ENCODE measurements around the gene HACD2.

The HACD2 gene

GRCh38 chr3:123444023-123444422 lies 140.8 kb downstream of the HACD2 start:
- H3K79me2 ChIP-seq (ENCODE audit: insufficient read depth, low read length) = no peaks in the 10 kb centered on the region
- no peaks in the 10 kb centered on the region for H3K36me3 ChIP-seq (ENCODE audit: insufficient read depth, low read length)
- H3K9me3 ChIP-seq (ENCODE audit: insufficient read depth, low read depth, low read length) = no peaks in the 10 kb centered on the region
- H4K20me1 ChIP-seq (ENCODE audit: insufficient read depth, low read length, poor library complexity, severe bottlenecking) = no peaks in the 10 kb centered on the region
- no peaks in the 10 kb centered on the region for H3F3A ChIP-seq (ENCODE audit: low read depth)
- no peaks in the 10 kb centered on the region for H3K9me2 ChIP-seq (replicated peaks; ENCODE audit: low read depth, low read length)
- H3K4me1 ChIP-seq (ENCODE audit: insufficient read depth, low read length, poor library complexity, severe bottlenecking) = no peaks in the 10 kb centered on the region
- H3K4me3 ChIP-seq (ENCODE audit: low read length, poor library complexity, severe bottlenecking) = no peak overlapping the region
- H3K4me2 ChIP-seq (ENCODE audit: low read depth, low read length, poor library complexity, severe bottlenecking) = no peak overlapping the region
- no peaks in the 10 kb centered on the region for H3K27me3 ChIP-seq (ENCODE audit: insufficient read depth, low read length, poor library complexity, severe bottlenecking)
- H2AFZ ChIP-seq (ENCODE audit: low read length) = no peak overlapping the region
- no peak for TF ChIP-seq EZH2phosphoT487 (IDR thresholded peaks at IDR 0.05; ENCODE audit: borderline replicate concordance)
- no peak for TF ChIP-seq CTCF (conservative IDR thresholded peaks at IDR 0.05; ENCODE audit: low read length)
- H3K9ac ChIP-seq (ENCODE audit: low read depth, low read length, poor library complexity, severe bottlenecking) = no peak overlapping the region

- H4K20me1 ChIP-seq (ENCODE audit: insufficient read depth, low read length, poor library complexity, severe bottlenecking) = no peaks in the 10 kb centered on the region
- no peaks in the 10 kb centered on the region for H3K79me2 ChIP-seq (ENCODE audit: insufficient read depth, low read length)
- H3K4me3 ChIP-seq (ENCODE audit: low read length, poor library complexity, severe bottlenecking) = no peak overlapping the region
- TF ChIP-seq CTCF (conservative IDR thresholded peaks at IDR 0.05; ENCODE audit: low read length) (no peak), EZH2phosphoT487 (IDR thresholded peaks at IDR 0.05; ENCODE audit: borderline replicate concordance) (no peak)
- no peaks in the 10 kb centered on the region for H3K9me2 ChIP-seq (replicated peaks; ENCODE audit: low read depth, low read length)
- no peaks in the 10 kb centered on the region for H3K9me3 ChIP-seq (ENCODE audit: insufficient read depth, low read depth, low read length)
- H3K9ac ChIP-seq (ENCODE audit: low read depth, low read length, poor library complexity, severe bottlenecking) = no peak overlapping the region
- H3K27me3 ChIP-seq (ENCODE audit: insufficient read depth, low read length, poor library complexity, severe bottlenecking) = no peaks in the 10 kb centered on the region
- H3K4me2 ChIP-seq (ENCODE audit: low read depth, low read length, poor library complexity, severe bottlenecking) = no peak overlapping the region
- H2AFZ ChIP-seq (ENCODE audit: low read length) = no peak overlapping the region
- no peaks in the 10 kb centered on the region for H3K4me1 ChIP-seq (ENCODE audit: insufficient read depth, low read length, poor library complexity, severe bottlenecking)
- no peaks in the 10 kb centered on the region for H3F3A ChIP-seq (ENCODE audit: low read depth)
- H3K36me3 ChIP-seq (ENCODE audit: insufficient read depth, low read length) = no peaks in the 10 kb centered on the region
These were observed 141.9 kb downstream of the HACD2 start for GRCh38 chr3:123442908-123443307.

DNA sequence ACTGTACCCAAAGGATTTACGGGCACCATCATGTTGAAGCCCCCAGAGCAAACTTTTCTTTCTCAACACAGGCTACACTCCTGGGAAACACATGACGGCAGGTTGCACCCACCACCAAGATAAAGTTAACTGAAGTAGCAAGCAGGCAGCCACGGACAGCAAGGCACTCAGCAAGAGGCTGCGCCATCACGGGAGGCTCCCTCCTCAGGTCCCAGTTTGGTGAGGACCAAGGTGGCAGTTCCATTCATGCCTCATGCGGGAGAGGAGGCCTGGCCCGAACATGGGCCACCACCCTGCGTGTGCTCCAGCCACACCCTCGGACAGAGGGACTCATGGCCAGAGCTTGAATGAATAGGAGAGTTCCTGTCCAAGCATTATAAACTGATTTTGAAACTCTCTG lies 142.7 kb downstream of the HACD2 start:
- no peaks in the 10 kb centered on the region for H3K27me3 ChIP-seq (ENCODE audit: insufficient read depth, low read length, poor library complexity, severe bottlenecking)

More for the DNA sequence above, 142.7 kb downstream of the HACD2 start:
- Histone ChIP-seq H3K9me3 (ENCODE audit: insufficient read depth, low read depth, low read length) (no peaks in the 10 kb centered on the region), H4K20me1 (ENCODE audit: insufficient read depth, low read length, poor library complexity, severe bottlenecking) (no peaks in the 10 kb centered on the region), H3K4me1 (ENCODE audit: insufficient read depth, low read length, poor library complexity, severe bottlenecking) (no peaks in the 10 kb centered on the region), H2AFZ (ENCODE audit: low read length) (no peak overlapping the region), H3K4me3 (ENCODE audit: low read length, poor library complexity, severe bottlenecking) (no peak overlapping the region), H3K9ac (ENCODE audit: low read depth, low read length, poor library complexity, severe bottlenecking) (no peak overlapping the region), H3K4me2 (ENCODE audit: low read depth, low read length, poor library complexity, severe bottlenecking) (no peak overlapping the region), H3F3A (ENCODE audit: low read depth) (no peaks in the 10 kb centered on the region), H3K36me3 (ENCODE audit: insufficient read depth, low read length) (no peaks in the 10 kb centered on the region), H3K9me2 (replicated peaks; ENCODE audit: low read depth, low read length) (no peaks in the 10 kb centered on the region), H3K79me2 (ENCODE audit: insufficient read depth, low read length) (no peaks in the 10 kb centered on the region)
- TF ChIP-seq CTCF (conservative IDR thresholded peaks at IDR 0.05; ENCODE audit: low read length) (no peak), EZH2phosphoT487 (IDR thresholded peaks at IDR 0.05; ENCODE audit: borderline replicate concordance) (no peak)
